Measurements from ENCODE around the gene SRMS.
"Not testable (repeated sequence)": the region's sequence is repeated elsewhere in the genome, so short reads cannot be mapped to it uniquely, and the experiment has no call there.

Gene SRMS

DNA sequence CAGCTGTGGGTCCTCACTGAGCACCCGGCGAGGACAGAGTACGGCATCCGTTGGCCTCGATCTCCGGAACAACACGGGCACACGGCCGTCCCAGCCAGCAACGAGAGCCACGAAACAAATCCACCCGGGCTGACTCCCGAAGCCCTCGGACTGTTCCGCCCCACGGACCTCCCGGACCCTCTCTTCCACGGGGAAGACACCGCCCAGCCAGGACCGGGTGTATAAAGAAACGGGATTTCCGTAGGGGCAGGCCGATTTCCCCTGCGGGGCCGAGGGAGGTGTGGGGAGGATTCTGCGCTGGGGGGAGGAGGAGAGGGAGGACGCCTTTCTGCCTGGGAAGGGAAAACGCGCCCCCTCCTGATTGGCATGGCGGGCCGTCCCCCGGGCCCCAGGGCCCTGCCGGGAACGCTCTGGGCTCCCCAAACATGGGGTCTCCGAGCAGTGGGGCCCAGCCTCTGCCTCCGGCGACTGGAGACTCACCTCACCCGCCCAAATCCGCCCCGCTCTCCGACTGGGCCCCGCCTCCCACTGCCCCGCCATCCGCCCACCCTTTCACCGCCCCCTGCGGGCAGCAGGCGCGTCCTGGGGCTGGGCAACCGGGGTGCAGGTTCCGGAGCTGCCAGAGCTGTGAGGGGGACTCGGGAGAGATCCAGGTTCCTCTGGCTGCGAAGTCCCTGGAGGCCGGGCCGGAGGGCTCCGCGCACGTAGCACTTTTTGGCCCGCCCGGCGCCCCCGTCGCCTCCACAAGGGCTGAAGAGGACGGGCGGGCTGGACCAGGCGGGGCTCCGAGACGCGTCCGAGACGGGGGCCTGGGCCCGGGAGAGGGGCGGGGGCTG is 27.7 kb downstream of the SRMS start:
- DNase-seq, result no peak

DNA sequence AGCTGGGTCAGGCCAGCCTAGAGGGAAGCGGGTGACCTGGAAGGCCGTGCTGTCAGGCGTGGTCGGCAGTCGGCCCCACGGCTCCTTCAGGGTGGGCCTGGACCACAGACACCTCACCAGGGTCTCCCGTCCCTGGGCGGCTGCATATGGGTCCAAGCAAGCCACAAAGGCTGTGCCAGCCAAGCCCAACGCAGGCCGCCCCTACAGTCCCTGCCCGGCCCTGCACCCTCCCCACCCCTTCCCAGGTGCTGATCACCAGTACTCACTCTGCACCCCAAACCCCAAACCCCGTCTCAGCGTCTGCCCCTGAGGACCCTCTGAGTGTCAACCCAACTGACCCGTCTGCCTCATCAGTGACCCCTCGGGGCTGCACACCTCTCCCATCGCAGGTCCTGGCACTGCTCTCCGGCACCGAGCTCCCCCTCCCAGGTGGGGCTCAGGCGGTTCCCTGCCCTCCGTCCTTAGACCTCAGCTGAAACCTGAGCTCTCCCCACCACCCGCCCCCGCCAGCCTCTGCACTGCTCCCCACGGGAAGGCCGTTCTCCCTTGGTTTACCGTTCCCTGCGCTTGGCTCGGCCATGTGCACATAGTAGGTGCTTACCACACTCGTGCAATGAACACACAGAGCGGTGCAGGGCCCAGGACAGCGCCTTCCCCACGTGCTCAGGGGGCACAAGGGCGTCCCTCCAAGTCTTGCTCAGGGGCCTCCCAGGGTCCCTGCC is 28.4 kb downstream of the SRMS start:
- no peak for DNase-seq

DNA sequence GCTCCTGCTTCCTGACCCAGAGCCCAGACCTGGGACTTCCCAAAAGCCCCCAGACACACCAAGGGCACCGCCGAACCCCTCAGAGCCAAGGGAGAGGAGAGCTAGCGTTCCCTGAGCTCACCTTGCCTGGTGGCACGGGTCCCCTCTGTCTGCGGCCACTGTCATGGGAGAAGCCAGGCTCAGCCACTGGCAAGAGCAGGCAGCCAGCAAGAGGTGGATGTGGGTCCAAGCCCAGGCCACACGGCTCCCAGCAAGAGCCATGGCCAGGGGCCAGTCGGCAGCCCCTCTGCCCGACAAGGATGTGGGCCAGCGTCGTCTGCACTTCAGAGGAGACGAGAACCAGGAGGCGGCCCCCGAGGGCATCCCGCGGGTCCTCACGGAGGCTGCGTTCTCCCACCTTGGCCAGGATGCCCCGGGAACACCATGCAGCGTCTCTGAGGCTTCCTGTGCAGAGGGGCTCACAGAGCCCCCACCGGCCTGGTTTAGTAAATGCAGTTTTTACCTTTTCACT is 29.1 kb downstream of the SRMS start:
- DNase-seq, result no peak

DNA sequence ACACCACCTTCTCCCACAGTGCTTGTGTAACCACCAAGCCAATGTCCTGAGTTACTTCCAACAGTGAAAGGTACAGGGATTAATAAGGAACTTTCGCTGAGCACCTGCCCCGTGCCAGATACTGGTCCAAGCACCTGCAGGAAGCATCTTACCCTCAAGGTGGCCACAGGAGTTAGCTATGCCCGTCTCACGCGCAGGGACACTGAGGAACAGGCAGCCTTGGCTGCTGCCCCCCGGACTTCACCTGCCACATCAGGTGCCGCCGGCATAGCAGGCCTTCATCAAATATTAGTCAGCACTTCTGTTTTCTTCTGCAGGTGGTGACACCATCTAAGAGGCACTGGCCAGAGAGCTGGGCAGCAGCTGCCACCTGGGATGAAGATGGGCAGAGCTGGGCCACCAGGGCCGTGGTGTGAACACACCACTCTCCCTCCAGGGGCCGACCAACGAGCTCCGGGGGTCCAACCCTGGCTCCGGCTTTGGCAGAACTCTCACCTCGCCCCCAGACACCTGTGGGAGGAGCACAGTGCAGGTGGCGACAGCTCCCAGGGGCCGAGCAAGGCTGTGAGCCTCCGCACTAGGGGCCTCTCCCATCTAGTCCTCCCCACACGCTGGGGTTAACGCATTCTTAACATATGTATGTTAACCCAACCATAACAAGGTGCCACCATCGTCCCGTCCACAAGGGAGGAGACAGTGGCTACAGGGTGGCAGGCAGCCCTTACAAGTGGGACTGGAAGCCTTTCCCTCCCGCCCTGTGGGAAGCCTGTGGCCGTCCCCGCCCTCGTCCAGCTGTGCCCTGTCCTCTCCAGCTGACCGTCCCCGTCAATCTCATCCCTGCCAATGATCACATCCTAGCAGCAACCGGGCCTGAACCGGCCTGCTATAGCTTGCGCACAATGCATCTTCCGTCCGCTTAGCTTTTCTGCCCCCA is 29.9 kb downstream of the SRMS start:
- no peak for DNase-seq

DNA sequence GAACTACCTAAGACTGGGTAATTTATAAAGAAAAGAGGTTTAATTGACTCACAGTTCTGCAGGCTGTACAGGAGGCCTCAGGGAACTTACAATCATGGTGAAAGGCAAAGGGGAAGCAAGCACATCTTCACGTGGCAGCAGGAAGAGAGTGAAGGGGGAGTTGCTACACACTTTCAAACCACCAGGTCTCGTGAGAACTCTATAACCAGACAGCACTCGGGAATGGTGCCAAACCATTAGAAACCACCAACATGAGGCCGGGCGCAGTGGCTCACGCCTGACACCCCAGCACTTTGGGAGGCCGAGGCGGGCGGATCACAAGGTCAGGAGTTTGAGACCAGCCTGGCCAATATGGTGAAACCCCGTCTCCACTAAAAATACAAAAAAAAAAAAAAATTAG is 33.0 kb downstream of the SRMS start:
- DNase-seq, result not testable (repeated sequence)

DNA sequence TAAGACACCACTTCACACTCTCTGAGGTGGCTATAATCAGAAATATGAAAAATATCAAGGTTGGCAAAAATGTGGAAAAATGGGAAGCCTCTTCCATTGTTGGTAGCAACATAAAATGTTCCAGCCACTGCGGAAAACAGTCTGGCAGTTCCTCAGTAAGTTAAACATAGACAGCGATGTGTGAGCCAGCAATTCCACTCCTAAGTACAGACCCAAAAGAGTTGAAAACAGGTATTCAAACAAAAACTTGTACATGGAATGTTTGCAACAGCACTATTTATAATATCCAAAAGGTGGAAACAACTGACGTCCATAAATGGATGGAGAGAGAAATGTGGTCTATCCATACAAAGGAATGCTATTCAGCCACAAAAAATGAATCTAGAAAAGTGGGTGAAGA is 34.3 kb downstream of the SRMS start:
- no peak for DNase-seq

DNA sequence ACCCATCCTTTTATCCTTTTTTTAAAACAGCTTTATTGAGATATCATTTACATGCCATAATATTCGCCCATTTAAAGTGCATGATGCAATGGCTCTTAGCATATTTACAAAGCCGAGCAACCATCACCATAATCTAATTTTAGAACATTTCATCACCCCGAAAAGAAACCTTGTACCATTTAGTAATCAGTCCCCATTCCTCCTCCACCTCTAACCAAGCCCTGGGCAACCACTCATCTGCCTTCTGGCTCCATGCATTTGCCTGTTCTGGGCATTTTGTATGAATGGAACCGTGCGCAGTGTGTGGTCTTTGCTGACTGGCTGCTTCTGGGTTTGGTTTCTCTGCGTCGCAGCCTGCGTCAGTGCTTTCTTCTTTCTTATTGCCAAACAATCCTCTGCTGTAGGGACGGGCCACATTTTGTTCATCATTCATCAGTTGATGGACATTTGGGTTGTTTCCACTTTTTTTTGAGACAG is 38.4 kb downstream of the SRMS start:
- no peak for DNase-seq

DNA sequence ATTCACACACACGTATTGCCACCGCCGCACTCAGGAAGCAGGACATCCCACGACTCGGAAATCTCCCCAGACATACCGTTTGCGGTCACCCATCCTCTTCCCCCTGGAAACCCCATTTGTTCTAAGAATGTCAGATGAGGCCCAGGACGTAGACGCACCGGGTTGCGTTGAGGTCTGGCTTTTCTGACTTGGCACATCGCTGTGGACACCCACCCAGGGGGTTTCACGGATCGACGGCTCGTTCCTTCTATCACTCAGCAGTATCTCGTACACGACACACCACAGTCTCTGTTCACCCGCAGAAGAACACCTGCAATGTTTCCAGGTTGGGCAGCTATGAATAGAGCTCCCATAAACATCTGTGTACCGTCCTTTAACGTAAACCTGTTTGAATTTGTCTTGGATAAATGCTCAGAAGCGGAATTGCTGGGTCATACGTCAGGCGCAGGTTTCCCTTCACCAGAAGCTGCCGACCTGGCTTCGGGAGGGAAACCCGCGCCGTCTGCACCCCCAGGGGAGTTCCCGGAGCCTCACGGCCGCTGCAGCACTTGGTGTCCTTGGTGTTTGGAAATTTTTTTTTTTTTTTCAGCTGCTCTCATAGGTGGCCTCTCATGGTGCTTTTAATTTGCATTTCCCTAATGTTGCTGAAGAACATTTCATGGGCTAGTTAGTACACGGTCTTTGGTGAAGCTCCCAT is 39.3 kb downstream of the SRMS start:
- no peak for DNase-seq

DNA sequence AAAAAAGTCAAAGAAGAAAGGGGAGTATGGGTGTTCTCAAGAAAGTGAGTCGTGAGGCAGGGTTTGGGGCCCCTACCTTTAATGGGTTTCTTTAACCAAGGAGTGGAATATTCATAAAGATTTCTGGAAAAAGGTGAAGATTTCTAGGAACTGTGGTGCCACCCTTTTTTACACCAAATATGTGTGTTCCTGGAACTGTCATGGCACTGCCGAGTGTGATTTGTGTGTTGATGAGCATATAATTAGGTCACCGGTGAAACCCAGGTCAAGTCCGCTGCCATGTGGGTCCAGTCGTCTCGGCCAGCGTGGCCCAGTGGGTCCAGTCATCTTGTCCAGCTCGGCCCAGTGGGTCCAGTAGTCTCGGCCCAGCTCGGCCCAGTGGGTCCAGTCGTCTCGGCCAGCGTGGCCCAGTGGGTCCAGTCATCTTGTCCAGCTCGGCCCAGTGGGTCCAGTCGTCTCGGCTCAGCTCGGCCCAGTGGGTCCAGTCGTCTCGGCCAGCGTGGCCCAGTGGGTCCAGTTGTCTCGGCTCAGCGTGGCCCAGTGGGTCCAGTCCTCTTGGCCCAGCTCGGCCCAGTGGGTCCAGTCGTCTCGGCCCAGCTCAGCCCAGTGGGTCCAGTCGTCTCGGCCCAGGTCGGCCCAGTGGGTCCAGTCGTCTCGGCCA is 40.3 kb downstream of the SRMS start:
- DNase-seq, result no peak

DNA sequence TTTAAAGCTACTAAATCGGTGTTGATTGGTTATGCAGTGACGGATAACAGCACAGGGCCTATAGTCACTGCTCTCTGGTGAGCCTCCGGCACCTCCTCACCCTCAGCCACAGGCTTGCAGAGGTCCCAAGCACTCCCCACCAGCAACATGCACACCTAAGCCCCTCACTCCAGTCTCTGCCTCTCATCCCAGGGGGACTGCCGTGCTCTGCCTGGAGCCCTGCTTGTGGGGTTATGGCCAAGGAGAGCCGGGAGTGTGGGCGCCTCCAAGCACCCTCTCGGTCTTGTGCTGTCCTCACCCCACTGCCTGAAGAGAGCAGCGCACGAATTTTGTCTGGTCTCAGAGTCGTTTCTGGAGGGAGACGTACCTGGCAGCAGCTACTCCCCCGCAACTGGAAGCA is 41.8 kb downstream of the SRMS start:
- no peak for DNase-seq

DNA sequence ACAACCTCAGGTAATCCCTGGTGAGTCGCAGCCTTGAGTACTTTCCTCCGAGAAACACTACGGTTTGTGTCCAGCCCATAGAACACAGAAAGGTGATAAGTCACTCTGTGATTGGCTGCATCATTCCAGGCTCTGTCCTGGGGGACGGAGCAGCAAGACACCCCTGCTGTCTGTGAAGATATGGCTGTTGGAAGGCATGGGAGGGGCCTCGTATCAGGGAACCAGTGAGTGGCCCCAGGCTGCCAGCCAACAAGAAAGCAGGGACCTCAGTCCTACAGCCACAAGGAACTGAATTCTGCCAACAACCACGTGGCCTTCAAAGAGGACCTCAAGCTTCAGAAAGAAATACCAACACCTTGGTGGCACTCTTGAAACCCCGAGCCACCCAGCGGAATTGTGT is 42.3 kb downstream of the SRMS start:
- no peak for DNase-seq

DNA sequence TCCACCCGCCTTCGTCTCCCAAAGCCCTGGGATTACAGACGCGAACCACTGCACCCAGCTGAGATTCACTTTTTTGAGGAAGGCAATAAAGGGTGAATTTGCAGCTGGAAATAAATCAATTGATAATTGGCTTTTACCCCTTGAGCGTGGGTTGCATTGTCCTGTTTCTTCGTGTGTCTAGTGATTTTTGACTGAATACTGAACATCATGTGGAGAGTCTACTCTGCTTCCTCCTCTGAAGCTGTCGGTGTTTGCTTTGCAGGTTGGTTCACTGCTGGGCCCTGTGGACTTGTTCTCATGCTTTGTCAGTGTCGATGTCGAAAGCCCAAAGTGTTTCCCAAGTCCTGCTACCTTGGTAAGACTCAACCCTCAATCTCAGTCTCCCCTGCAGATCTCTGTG is 42.9 kb downstream of the SRMS start:
- no peak for DNase-seq

DNA sequence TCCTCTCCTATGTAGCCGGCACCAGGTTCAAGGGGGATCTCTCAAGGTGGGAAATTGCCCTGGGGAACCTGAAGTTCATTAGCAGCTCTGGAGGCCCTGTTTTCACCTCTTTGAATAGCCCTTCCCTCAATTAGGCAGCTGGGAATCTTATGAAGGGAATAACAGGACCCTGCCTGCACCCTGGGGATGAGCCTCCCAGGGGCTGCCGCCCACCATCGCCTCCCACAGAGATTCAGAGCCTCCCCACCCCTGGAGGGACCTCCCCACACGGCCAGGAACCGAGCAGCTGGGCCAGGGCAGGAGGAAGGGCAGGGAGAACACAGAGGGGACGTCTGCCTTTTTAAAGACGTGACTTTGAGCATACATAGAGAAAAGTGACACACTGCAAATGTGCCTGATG is 44.0 kb downstream of the SRMS start:
- DNase-seq, result no peak

DNA sequence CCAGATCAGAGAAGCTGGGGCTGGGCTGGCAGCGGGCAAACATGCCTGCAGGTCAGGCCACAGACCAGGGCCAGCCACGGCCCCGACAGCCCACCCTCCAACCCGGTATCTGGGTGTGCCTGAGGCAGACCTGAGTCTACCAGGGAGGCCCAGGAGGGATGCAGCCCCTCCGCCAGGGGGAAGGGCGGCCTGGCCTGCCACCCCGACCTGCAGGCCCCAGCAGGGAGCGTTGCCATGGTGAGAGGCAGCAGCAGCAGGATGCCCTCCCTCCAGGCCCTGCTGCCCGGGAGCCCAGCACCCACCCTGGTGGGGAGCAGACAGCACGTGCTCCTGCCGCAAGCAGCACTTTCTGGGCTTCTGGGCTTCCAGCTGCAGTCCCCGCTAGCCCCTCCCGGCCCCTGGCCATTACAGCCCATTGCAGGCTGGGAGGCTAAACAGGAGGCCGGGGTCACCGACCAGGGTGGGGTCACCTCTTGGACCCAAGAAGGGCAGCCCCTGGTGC is 44.8 kb downstream of the SRMS start:
- no peak for DNase-seq

DNA sequence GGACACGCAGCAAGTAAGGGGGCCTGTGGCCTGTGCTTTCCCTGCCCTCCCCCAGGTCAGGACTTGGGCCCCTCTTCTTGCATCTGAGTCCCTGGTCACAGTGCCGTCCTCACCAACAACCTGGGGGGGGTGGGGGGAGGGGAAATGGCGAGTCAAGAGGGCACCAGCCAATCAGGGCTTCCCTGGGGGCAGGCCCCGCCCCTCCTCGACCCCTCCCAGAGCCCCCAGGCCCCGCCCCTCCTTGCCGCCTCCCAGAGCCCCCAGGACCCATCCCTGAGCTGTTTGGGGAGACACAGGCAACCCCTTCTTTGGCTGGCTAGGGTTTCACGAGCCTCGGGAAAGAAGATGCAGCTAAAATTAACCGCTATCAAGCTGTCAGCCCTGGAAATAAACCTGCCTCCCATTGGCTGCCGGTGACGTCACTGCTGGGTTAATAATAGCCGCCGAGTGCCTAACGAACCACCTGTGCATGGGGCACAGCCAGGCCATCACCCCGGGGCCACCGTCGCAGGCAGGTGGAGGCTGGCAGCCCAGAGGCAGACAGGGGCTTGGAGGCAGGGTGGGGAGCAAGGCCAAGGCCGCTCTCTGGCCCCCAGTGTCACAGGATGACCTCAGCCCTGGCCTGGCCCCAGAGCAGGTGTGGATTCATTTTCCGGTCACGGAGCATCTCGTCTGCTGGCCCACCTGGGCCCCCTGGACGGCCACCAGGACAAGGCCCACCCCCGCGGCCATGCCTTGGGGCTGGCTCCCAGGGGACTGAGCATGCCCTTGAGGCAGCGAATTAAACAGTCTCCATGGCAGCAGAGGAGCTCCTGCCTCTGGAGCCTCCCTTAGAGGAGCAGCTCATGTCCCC is 45.5 kb downstream of the SRMS start:
- no peak for DNase-seq

DNA sequence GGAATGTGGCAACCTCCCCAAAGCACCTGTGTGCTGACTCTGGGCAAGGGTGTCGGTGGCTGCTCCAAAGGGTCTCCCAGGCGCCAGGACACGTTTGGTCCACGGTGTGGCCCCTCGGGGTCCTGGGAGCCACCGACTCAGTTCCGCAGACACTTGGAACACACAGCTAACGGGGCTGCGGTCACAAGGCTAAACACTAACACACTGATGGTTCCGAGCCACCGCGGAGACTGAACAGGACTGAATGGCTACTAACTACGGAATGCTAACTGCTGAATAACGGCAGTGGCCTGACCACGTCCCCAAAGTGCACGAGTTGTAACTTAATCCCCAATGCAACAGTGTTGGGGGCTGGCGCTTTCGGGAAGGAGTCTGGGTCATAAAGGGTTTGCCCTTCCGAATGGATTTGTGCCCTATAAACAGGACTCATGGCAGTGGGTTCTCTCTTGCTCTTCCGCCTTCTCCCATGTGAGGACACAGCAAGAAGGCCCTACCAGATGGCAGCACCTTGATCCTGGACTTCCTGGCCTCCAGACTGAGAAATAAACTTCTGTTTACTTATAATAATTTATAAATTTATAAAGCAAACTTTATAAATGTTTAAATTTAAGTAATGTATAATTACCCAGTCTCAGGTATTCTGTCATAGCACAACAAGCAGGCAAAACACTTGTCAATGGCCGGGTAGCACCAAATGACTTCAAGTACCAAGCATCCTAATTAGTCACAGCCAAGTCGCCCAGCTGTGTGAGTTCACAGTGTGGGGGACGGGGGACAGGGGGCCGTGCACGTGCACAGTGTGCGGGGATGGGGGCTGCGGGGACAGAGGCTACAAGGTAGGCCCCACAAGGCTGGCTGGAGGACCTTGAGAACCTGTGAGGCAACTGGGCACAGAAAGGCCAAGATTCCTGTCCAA is 46.4 kb downstream of the SRMS start:
- DNase-seq, result no peak

DNA sequence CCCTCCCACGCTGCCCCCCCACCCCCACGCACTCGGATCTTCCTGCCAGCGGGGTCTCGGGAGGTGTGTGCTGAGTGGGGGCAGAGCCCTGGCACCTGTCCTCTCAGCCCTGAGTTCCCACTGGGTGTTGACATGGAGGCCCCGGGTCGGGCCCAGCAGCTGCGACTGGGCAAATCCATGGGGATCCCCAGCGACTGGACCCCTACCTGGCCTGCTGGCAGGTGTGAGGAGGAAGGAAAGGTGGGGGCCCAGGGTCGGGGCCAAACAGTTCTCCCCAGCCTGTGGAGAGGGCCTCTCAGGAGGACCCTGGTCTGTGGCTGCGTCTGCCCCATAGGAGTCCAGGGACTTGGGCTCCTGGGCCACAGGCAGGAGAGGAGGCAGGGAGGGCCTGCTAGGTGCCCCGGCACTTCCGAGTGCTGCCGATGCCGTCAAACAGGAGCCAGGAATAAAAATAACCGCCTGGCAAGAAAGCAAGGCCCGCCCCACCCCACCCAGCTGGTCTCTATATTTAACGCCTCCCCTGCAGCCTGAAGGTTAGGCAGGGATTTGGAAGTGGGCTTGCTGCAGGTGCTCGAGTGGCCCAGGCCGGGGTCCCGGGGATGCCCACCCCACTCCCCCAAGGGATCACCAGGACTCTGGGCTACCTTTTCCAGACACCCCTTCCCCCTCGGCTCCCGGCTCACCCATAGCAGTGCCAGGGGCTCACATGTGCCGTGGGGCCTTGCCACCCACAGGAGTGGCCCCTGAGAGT is 47.2 kb downstream of the SRMS start:
- no peak for DNase-seq

DNA sequence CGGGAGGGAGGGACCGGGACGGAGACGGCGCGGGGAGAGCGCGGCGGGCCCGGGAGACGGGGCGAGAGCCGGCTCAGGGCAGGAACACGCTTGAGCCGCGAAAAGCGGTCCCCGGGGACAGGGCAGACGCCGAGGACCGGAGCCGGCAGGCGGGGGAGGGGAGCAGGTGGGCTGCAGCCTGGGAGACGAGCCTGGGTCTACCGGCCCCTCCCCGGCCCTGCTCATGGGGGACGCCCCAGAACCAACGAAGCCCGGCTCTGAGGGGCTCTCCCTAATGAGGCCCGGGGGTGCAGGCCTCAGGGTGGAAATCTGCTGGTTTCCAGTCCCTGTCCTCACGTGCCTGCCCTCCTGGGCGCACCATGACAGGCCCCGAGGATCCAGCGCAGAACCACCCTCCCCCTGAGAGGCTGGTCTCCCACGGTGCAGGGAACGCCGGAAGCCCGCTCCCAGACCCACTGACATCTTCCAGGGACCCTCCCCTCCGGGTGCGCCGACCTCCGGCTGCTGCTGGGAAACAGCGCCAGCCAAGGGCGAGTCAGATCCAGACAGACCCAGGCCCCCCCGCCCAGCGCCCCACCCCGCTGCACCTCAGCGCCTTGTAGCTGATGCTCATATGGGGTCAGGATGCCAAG is 48.1 kb downstream of the SRMS start:
- DNase-seq, result no peak
